NCI-H2227 (cell line): ENCODE results near the gene PRSS53.
"Not testable (repeated sequence)": the region's sequence is repeated elsewhere in the genome, so short reads cannot be mapped to it uniquely, and the experiment has no call there.

Experiments
- DNase-seq: peaks from one replicate; lab custom pipeline; 2025; ENCODE audit not compliant: unreplicated experiment; lab: John Stamatoyannopoulos, UW

The PRSS53 gene

GRCh38 chr16:31118223-31119155 lies 29.7 kb upstream of the PRSS53 start:
- DNase-seq, result no peak

GRCh38 chr16:31117384-31118222 lies 28.9 kb upstream of the PRSS53 start, which contains the start of gene KAT8:
TSS of gene KAT8 (plus strand) at chr16:31117664. CDS start at chr16:31117682, 18 bp downstream.
- peak; percentile 99 for DNase-seq

GRCh38 chr16:31114468-31114867 lies 25.7 kb upstream of the PRSS53 start:
- DNase-seq, result no peak

DNA sequence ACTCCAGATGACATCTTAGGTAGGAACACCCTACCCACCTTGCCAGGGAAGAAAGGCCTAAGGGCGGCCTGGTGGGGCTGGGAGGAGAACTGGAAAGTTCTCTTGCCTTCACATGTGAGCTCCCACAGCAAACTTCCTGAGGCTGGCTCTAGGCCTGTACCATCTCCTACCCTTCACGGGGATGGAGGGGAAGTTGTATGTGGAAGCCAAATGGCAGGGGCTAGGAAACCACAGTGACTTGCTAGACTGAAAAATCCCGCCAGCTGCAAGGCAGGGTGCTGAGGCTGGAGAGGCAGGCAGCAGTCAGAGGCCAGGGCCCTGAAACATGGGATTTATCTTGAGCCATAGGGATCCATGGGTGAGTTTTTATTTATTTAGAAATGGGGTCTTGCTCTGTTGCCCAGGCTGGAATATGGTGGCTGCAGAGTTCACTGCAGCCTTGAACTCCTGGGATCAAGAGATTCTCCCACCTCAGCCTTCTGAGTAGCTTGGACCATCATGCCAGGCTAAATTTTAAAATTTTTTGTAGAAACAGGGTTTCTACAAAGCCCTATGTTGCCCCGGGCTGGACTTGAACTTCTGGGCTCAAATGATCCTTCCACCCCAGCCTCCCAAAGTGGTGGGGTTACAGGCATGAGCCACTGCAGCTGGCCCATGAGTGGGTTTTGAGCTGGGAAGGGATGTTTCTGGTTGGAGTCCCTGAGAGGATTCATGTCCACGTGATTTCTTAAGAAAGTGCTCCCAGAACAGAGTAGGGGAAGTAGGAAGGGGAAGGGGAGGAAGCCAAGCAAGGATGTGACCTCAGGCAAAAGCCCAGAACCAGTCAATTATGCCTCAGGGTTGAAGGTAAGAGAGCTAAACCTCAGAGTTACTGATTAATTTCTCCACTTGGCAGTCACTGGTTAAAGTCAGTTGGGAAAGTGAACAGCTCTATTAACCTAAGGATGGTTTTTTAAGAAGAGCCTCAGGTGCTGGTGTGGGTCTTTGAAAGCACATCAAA lies 24.7 kb upstream of the PRSS53 start:
- no peak for DNase-seq

DNA sequence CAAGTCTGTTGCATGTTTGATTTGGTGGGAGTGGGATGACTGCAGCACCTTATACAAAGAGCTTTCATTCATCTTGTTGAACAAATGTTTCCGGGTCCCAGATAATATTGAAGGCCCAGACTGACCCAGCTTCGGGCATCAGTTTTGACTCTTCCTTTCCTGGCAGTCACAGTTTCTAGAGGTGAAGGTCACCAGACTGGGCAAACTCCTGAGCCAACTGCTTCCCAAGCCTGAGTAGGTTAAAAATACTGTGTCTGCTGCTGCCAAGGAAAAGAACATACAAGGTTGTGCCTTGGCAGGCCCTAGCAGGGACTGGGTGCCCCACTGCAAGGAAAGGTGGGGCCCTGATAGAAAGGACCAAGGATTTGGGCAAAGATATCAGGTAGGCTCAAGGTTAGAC lies 24.0 kb upstream of the PRSS53 start:
- no peak for DNase-seq

GRCh38 chr16:31111881-31112466 lies 23.2 kb upstream of the PRSS53 start:
- DNase-seq, result no peak

DNA sequence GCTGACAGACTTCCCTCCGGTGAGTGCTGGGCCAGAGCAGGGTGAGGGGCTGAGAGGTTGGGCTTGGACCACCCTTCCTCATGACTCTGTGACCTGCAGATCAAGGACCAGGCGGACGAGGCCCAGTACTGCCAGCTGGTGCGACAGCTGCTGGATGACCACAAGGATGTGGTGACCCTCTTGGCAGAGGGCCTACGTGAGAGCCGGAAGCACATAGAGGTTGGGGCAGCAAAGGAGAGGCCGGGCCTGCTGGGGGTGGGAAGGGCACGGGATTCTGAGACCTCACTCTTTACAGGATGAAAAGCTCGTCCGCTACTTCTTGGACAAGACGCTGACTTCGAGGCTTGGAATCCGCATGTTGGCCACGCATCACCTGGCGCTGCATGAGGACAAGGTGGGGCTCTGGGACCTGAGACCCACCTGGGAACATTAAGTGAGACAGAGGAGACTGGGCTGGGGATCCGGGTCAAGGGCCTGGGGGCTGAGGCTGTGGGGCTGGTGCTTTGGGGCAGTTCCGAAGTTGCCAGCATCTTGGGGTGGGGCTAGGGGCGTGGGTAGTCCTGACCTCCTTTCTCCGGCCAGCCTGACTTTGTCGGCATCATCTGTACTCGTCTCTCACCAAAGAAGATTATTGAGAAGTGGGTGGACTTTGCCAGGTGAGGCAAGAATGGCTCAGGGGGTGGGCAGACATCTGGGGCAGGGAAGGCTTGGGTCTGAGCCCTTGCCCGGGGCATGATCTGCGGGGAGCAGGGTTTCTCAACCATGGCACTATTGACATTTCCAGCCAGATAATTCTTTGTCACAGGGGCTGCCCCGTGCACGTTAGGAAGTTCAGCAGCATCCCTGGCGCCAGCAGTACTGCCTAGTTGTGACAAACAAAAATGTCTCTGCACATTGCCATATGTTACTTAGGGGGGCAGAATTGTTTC lies 21.6 kb upstream of the PRSS53 start:
- DNase-seq, result no peak

GRCh38 chr16:31109622-31110021 lies 20.9 kb upstream of the PRSS53 start:
- no peak for DNase-seq

GRCh38 chr16:31108794-31109558 lies 20.2 kb upstream of the PRSS53 start:
- DNase-seq, result peak; percentile 22

DNA sequence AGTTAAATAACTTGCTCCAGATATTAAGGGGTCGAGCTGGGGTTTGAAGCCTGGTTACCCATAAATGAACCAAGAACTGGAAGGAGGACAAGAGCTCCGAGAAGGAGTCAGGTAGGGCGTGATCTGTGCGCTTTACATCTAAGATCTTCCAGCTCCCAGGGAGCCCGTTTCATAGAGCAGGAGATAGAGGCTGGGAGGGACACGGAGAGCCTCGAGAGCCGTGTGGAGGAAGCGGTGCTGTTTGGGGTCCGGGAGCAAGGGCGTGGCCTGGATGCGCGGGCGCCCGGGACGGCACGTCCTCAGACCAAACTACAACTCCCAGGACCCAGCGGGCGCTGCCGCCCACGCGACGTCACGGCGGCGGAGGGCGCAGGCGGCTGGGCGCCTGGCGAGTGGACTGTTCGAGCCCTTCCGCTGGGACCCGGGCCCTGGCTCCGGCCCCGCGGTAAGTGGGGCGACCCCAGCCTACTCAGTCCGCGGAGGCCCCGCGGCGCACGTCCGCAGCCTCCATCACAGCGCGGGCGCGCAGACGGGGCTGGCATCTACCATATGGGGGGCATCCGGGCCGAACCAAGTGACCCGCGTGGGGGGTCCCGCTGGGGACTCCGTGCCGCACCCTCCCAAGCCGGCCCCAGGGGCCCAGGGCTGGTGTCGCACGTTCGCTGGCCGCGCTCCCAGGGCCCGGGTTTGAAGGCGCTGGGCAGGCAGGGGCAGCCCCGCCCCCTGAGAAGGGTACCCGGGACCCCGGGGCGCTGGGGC lies 19.5 kb upstream of the PRSS53 start, which contains the start of gene BCKDK:
BCKDK (plus strand) TSS at position 352 of the 759 bp plus-strand sequence. CDS start 838 bp downstream, outside the sequence.
- peak; percentile 84 for DNase-seq

GRCh38 chr16:31107465-31107867 lies 18.7 kb upstream of the PRSS53 start:
- DNase-seq, result no peak

DNA sequence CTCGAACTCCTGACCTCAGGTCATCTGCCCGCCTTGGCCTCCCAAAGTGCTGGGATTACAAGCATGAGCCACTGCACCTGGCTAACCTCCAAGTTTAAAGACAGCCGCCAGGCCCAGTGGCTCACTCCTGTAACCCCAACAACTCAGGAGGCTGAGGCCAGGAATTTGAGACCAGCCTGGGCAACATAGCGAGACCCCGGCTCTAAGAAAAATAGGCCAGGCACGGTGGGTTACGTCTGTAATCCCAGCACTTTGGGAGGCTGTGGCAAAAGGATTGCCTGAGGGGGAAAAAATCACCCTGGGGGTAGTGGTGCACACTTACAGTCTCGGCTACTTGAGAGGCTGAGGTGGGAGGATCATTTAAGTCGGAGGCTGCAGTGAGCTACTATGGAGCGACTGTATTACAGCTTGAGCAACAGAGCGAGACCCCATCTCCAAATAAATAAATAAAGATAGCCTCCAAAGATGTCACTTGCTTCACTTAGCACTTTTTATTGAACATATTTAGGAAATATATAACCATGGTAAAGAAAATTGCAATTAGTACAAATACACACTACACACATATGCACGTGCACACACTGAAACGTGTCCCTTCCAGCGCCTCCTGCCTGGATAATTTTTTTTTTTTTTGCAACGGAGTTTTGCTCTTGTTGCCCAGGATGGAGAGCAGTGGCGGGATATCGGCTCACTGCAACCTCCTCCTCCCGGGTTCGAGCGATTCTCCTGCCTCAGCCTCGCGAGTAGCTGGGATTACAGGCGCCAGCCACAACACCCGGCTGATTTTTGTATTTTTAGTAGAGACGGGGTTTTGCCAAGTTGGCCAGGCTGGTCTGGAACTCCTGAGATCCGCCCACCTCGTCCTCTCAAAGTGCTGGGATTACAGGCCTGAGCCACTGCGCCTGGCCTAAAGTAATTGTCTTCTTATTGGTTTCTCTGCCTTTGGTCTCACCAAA lies 18.0 kb upstream of the PRSS53 start:
- DNase-seq, result no peak

- DNase-seq, result peak; percentile 15
Measured at GRCh38 chr16:31105677-31106213, 17.0 kb upstream of the PRSS53 start.

DNA sequence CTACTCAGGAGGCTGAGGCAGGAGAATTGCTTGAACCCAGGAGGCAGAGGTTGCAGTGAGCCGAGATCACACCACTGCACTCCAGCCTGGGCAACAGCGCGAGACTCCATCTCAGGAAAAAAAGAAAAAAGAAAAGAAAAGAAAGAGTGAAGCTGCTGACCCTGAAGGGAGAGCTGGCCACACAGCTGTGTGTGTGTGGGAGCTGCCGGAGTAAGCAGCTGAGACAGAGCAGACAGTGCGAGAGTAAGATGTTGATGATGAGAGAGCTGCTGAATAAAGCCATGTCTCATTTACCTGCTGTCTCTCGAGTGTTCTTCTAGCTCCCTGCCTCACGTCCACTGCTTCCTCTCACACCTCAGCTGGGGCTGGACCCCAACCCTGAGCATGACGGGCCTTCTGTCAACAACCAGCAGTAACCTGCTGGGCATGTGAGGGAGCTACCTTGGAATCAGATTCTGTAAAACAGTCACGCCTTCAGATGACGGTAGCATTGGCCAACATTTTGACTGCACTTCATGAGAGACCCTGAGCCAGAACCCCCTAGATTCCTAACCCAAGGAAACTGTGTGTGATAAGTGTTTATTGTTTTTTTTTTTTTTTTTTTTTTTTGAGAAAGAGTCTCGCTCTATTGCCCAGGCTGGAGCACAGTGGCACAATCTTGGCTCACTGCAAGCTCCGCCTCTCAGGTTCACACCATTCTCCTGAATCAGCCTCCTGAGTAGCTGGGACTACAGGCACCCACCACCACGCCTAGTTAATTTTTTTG lies 12.3 kb upstream of the PRSS53 start:
- DNase-seq, result not testable (repeated sequence)
